Left kidney (tissue), 2 donors: ENCODE data around the gene RPP38. TPM values are rescaled to one million over a fixed set of nuclear protein-coding genes. Genes with fewer than 3 reads are reported as not detected.

Experiments used
- DNase-seq: peaks from one replicate; pipeline ENCODE4 v3.0.0-alpha.2; 2013
- polyA plus RNA-seq: library from polyadenylated mRNA; unstranded; fragments of 120-200 nt; gene quantifications from one replicate; pipeline ENCODE4 v1.2.1, GENCODE V29; 2013; ENCODE audit not compliant: insufficient read length

RPP38 gene
- polyA plus RNA-seq, 1 donor = 33.2 TPM

DNA sequence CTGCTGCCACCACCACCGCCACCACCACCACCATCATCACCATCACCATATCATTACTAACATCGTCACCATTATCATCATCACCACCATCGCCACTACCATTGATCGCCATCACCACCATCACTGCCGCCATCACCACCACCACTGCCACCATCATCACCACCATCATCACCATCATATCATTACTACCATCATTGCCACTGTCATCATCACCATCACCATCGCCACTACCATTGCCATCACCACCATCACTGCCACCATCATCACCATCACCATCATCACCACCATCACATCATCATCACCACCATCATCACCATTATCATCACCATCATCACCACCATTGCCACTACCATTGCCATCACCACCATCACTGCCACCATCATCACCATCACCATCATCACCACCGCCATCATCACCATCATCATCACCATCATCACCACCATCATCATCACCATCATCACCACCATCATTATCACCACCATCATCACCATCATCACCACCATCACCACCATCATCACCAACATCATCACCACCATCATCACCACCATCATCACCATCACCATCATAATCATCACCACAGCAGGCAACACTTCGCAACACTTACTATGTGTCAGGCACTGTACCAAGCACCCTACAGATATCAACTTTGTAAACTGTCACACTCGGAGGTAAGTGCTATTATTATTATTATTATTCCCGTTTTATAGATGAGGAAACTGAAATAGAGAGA, 52.1 kb downstream of the RPP38 start:
- DNase-seq = no peak

- no peak for DNase-seq
Observed at GRCh38 chr10:15150563-15150962, 53.4 kb downstream of the RPP38 start.

GRCh38 chr10:15152556-15152955, 55.4 kb downstream of the RPP38 start:
- no peak for DNase-seq

Other genes with a start within 250 kb of the RPP38 start
- gene SUV39H2, start 218.5 kb upstream of the RPP38 start, polyA plus RNA-seq = 30.1 TPM
- 23.3 TPM for gene DCLRE1C, start 143.3 kb upstream of the RPP38 start, polyA plus RNA-seq
- gene MEIG1, start 138.0 kb upstream of the RPP38 start, polyA plus RNA-seq = 1.4 TPM
- 0.96 TPM for gene OLAH, start 53.4 kb upstream of the RPP38 start, polyA plus RNA-seq
- 8.9 TPM for gene ACBD7, start 8.6 kb upstream of the RPP38 start, polyA plus RNA-seq
- gene NMT2, start 71.3 kb downstream of the RPP38 start, polyA plus RNA-seq = 45.5 TPM